Mucosa of rectum (tissue), 2 donors: ENCODE data around the gene LAIR2.

Experiments
- H3K27ac ChIP-seq, 2 donors: one replicate each; pipeline ENCODE4 v1.7.0; 2013; ENCODE audit warnings: inconsistent platforms in 2 of 2, low read depth in 2 of 2, low read length in 2 of 2
- H3K27me3 ChIP-seq, 2 donors: one replicate each; pipeline ENCODE4 v1.7.0; 2013; ENCODE audit warnings: low read length in 2 of 2; ENCODE audit not compliant: control insufficient read depth in 2 of 2, insufficient read depth in 2 of 2
- H3K36me3 ChIP-seq, 2 donors: one replicate each; pipeline ENCODE4 v1.7.0; 2013; ENCODE audit warnings: low read length in 2 of 2; ENCODE audit not compliant: control insufficient read depth in 2 of 2, insufficient read depth in 2 of 2
- H3K4me1 ChIP-seq, 2 donors: one replicate each; pipeline ENCODE4 v1.7.0; 2013; ENCODE audit warnings: low read length in 2 of 2, mild to moderate bottlenecking in 1 of 2; ENCODE audit not compliant: control insufficient read depth in 2 of 2, insufficient read depth in 2 of 2
- H3K4me3 ChIP-seq, 2 donors: one replicate each; pipeline ENCODE4 v1.7.0; 2013; ENCODE audit warnings: low read length in 2 of 2
- H3K9ac ChIP-seq, 2 donors: one replicate each; pipeline ENCODE4 v1.7.0; 2013; ENCODE audit warnings: low read length in 2 of 2, low read depth in 1 of 2, mild to moderate bottlenecking in 1 of 2
- H3K9me3 ChIP-seq, 2 donors: one replicate each; pipeline ENCODE4 v1.7.0; 2013; ENCODE audit warnings: low read length in 2 of 2; ENCODE audit not compliant: control insufficient read depth in 2 of 2
- donor health status: healthy.
- donor health status: Normal muscosa, but diverticular disease.

LAIR2 gene

GRCh38 chr19:54475706-54476105 is 26.9 kb upstream of the LAIR2 start:
- Histone ChIP-seq H3K27me3 (no peaks in the 10 kb centered on the region), H3K4me1 (peaks cover 11 to 15% of the 10 kb centered on the region in 2 donors), H3K36me3 (no peaks in the 10 kb centered on the region), H3K9ac (no peak overlapping the region), H3K4me3 (no peak overlapping the region), H3K27ac (no peak overlapping the region), H3K9me3 (no peaks in the 10 kb centered on the region)

- no peak overlapping the region for H3K4me3 ChIP-seq
- H3K27ac ChIP-seq = peak overlapping the region in 1 of 2 donors; percentile 51
- no peaks in the 10 kb centered on the region for H3K27me3 ChIP-seq
- H3K36me3 ChIP-seq = no peaks in the 10 kb centered on the region
- H3K9me3 ChIP-seq = no peaks in the 10 kb centered on the region
- H3K4me1 ChIP-seq = peaks cover 11 to 16% of the 10 kb centered on the region in 2 donors
- no peak overlapping the region for H3K9ac ChIP-seq
Measured at GRCh38 chr19:54477650-54478049, 25.0 kb upstream of the LAIR2 start.

- Histone ChIP-seq H3K36me3 (no peaks in the 10 kb centered on the region), H3K4me3 (no peak overlapping the region), H3K9ac (no peak overlapping the region), H3K9me3 (no peaks in the 10 kb centered on the region), H3K4me1 (peaks cover 6 to 10% of the 10 kb centered on the region in 2 donors), H3K27ac (no peak overlapping the region), H3K27me3 (no peaks in the 10 kb centered on the region)
Measured at GRCh38 chr19:54478677-54479266, 23.9 kb upstream of the LAIR2 start.

GRCh38 chr19:54480051-54480450 is 22.6 kb upstream of the LAIR2 start:
- no peaks in the 10 kb centered on the region for H3K9me3 ChIP-seq
- H3K27ac ChIP-seq = no peak overlapping the region
- H3K4me3 ChIP-seq = no peak overlapping the region
- H3K27me3 ChIP-seq = peaks cover 0 to 4% of the 10 kb centered on the region in 2 donors
- no peaks in the 10 kb centered on the region for H3K36me3 ChIP-seq
- H3K9ac ChIP-seq = no peak overlapping the region
- H3K4me1 ChIP-seq = peaks cover 2 to 8% of the 10 kb centered on the region in 2 donors

GRCh38 chr19:54481326-54481930 is 21.2 kb upstream of the LAIR2 start:
- no peak overlapping the region for H3K9ac ChIP-seq
- H3K27ac ChIP-seq = no peak overlapping the region
- peaks cover 2 to 8% of the 10 kb centered on the region in 2 donors for H3K4me1 ChIP-seq
- no peak overlapping the region for H3K4me3 ChIP-seq
- H3K36me3 ChIP-seq = no peaks in the 10 kb centered on the region
- peaks cover 0 to 4% of the 10 kb centered on the region in 2 donors for H3K27me3 ChIP-seq
- H3K9me3 ChIP-seq = no peaks in the 10 kb centered on the region

GRCh38 chr19:54482889-54483288 is 19.7 kb upstream of the LAIR2 start:
- Histone ChIP-seq H3K9me3 (no peaks in the 10 kb centered on the region), H3K27me3 (peaks cover 0 to 4% of the 10 kb centered on the region in 2 donors), H3K27ac (no peak overlapping the region), H3K36me3 (no peaks in the 10 kb centered on the region), H3K4me3 (no peak overlapping the region), H3K4me1 (peaks cover 2 to 4% of the 10 kb centered on the region in 2 donors), H3K9ac (no peak overlapping the region)

- no peaks in the 10 kb centered on the region for H3K36me3 ChIP-seq
- H3K9ac ChIP-seq = no peak overlapping the region
- peaks cover 2% of the 10 kb centered on the region in 2 donors for H3K4me1 ChIP-seq
- no peak overlapping the region for H3K4me3 ChIP-seq
- H3K9me3 ChIP-seq = no peaks in the 10 kb centered on the region
- no peak overlapping the region for H3K27ac ChIP-seq
- H3K27me3 ChIP-seq = peaks cover 0 to 4% of the 10 kb centered on the region in 2 donors
Measured at GRCh38 chr19:54484451-54484850, 18.2 kb upstream of the LAIR2 start.

GRCh38 chr19:54485851-54486250 is 16.8 kb upstream of the LAIR2 start:
- H3K9ac ChIP-seq = no peak overlapping the region
- no peaks in the 10 kb centered on the region for H3K9me3 ChIP-seq
- H3K36me3 ChIP-seq = no peaks in the 10 kb centered on the region
- H3K27ac ChIP-seq = no peak overlapping the region
- no peak overlapping the region for H3K4me3 ChIP-seq
- H3K4me1 ChIP-seq = peaks cover 2% of the 10 kb centered on the region in 2 donors
- H3K27me3 ChIP-seq = peaks cover 0 to 4% of the 10 kb centered on the region in 2 donors

- no peaks in the 10 kb centered on the region for H3K9me3 ChIP-seq
- peaks cover 0 to 1% of the 10 kb centered on the region in 2 donors for H3K27me3 ChIP-seq
- H3K4me1 ChIP-seq = no peaks in the 10 kb centered on the region
- no peaks in the 10 kb centered on the region for H3K36me3 ChIP-seq
- no peak overlapping the region for H3K27ac ChIP-seq
- no peak overlapping the region for H3K9ac ChIP-seq
- no peak overlapping the region for H3K4me3 ChIP-seq
Measured at GRCh38 chr19:54489341-54489740, 13.3 kb upstream of the LAIR2 start.

- no peaks in the 10 kb centered on the region for H3K4me1 ChIP-seq
- no peaks in the 10 kb centered on the region for H3K9me3 ChIP-seq
- H3K36me3 ChIP-seq = no peaks in the 10 kb centered on the region
- H3K4me3 ChIP-seq = no peak overlapping the region
- H3K27ac ChIP-seq = no peak overlapping the region
- H3K27me3 ChIP-seq = no peaks in the 10 kb centered on the region
- H3K9ac ChIP-seq = no peak overlapping the region
Measured at GRCh38 chr19:54489766-54490165, 12.9 kb upstream of the LAIR2 start.
